Measurements from ENCODE around the gene PPP1R3C.
A peak's percentile ranks its signal among the peaks of the same experiment; 100 is the strongest.

PPP1R3C gene

GRCh38 chr10:91643700-91644099 lies 10.8 kb upstream of the PPP1R3C start:
- no peak overlapping the region for H3K4me3 ChIP-seq (ENCODE audit: low read length)
- no peak for DNase-seq (ENCODE audit: low read depth)
- peak; percentile 57 for TF ChIP-seq CTCF (conservative IDR thresholded peaks at IDR 0.05; ENCODE audit: low read depth, low read length)

GRCh38 chr10:91642831-91643692 lies 10.2 kb upstream of the PPP1R3C start:
- H3K4me3 ChIP-seq (ENCODE audit: low read length), result no peak overlapping the region
- DNase-seq (ENCODE audit: low read depth), result no peak
- no peak for TF ChIP-seq CTCF (conservative IDR thresholded peaks at IDR 0.05; ENCODE audit: low read depth, low read length)

GRCh38 chr10:91636892-91637291 lies 4.0 kb upstream of the PPP1R3C start:
- no peak for TF ChIP-seq CTCF (conservative IDR thresholded peaks at IDR 0.05; ENCODE audit: low read depth, low read length)
- DNase-seq (ENCODE audit: low read depth), result no peak
- no peak overlapping the region for H3K4me3 ChIP-seq (ENCODE audit: low read length)

- no peak overlapping the region for H3K4me3 ChIP-seq (ENCODE audit: low read length)
- DNase-seq (ENCODE audit: low read depth), result no peak
- peak; percentile 89 for TF ChIP-seq CTCF (conservative IDR thresholded peaks at IDR 0.05; ENCODE audit: low read depth, low read length)
These were observed 2.8 kb upstream of the PPP1R3C start for GRCh38 chr10:91635401-91636400.

GRCh38 chr10:91634898-91635297 lies 2.0 kb upstream of the PPP1R3C start:
- no peak overlapping the region for H3K4me3 ChIP-seq (ENCODE audit: low read length)
- no peak for TF ChIP-seq CTCF (conservative IDR thresholded peaks at IDR 0.05; ENCODE audit: low read depth, low read length)
- DNase-seq (ENCODE audit: low read depth), result no peak

GRCh38 chr10:91634246-91634645 lies 1.4 kb upstream of the PPP1R3C start:
- no peak overlapping the region for H3K4me3 ChIP-seq (ENCODE audit: low read length)
- TF ChIP-seq CTCF (conservative IDR thresholded peaks at IDR 0.05; ENCODE audit: low read depth, low read length), result no peak
- DNase-seq (ENCODE audit: low read depth), result no peak
